Esophagus muscularis mucosa (tissue), 4 donors: ENCODE results near the gene STRADB.
"Not testable (repeated sequence)": the region's sequence is repeated elsewhere in the genome, so short reads cannot be mapped to it uniquely, and the experiment has no call there.

Experiments
- EP300 ChIP-seq: sonication (generic); formaldehyde crosslinking; IDR thresholded peaks from one replicate; pipeline ENCODE4 v1.6.1; 2017; ENCODE audit warnings: antibody characterized with exemption
- POLR2A ChIP-seq: fragments of 450-650 bp; IDR thresholded peaks from one replicate; pipeline ENCODE4 v1.6.1; 2017; ENCODE audit warnings: antibody characterized with exemption, moderate library complexity, mild to moderate bottlenecking, low read depth
- POLR2AphosphoS5 ChIP-seq, 2 donors: sonication (generic); formaldehyde crosslinking; IDR thresholded peaks; one replicate each; pipeline ENCODE4 v1.6.1; 2017; ENCODE audit warnings: antibody characterized with exemption in 2 of 2
- TF ChIP-seq, protein P1 (sequence below), 3 experiments: fragments of 200-600 bp in 2 of 3; fragments of 450-650 bp in 1 of 3; sonication (generic) in 2 of 3; IDR thresholded peaks; one replicate each; pipeline ENCODE4 v1.5.1; 2017 to 2019; ENCODE audit warnings: antibody characterized with exemption in 3 of 3, mild to moderate bottlenecking in 2 of 3, moderate library complexity in 1 of 3

- TF ChIP-seq, protein P1, sequence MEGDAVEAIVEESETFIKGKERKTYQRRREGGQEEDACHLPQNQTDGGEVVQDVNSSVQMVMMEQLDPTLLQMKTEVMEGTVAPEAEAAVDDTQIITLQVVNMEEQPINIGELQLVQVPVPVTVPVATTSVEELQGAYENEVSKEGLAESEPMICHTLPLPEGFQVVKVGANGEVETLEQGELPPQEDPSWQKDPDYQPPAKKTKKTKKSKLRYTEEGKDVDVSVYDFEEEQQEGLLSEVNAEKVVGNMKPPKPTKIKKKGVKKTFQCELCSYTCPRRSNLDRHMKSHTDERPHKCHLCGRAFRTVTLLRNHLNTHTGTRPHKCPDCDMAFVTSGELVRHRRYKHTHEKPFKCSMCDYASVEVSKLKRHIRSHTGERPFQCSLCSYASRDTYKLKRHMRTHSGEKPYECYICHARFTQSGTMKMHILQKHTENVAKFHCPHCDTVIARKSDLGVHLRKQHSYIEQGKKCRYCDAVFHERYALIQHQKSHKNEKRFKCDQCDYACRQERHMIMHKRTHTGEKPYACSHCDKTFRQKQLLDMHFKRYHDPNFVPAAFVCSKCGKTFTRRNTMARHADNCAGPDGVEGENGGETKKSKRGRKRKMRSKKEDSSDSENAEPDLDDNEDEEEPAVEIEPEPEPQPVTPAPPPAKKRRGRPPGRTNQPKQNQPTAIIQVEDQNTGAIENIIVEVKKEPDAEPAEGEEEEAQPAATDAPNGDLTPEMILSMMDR (IDR thresholded peaks at IDR 0.05): not testable (repeated sequence)
- not testable (repeated sequence) for TF ChIP-seq POLR2A; POLR2AphosphoS5 (IDR thresholded peaks at IDR 0.05); EP300
Observed at GRCh38 chr2:201483758-201484157, 32.2 kb downstream of the STRADB start.
